CD14-positive monocyte (primary cell): Measurements from ENCODE around the gene LHPP. TPM values are rescaled to one million over a fixed set of nuclear protein-coding genes. Genes with fewer than 3 reads are reported as not detected.
A peak's percentile ranks its signal among the peaks of the same experiment; 100 is the strongest.

Experiments used
- DNase-seq, 3 donors: peaks; one replicate each; pipeline ENCODE4 v3.0.0-alpha.2; 2011 to 2022
- H2AFZ ChIP-seq: 2 replicates; pipeline ENCODE4 v1.6.0; 2012; ENCODE audit warnings: mild to moderate bottlenecking, low read depth, low read length, inconsistent platforms; ENCODE audit not compliant: insufficient read depth, poor library complexity, severe bottlenecking
- H3K27ac ChIP-seq, 2 donors: 1 replicate in 1 of 2; 2 replicates in 1 of 2; pipeline ENCODE4 v1.5.1; 2012 to 2013; ENCODE audit warnings: low read length in 2 of 2, control low read depth in 1 of 2, inconsistent platforms in 1 of 2, low read depth in 1 of 2, mild to moderate bottlenecking in 1 of 2
- H3K27me3 ChIP-seq, 2 donors: one replicate each; pipeline versions ENCODE4 v1.6.0 to v1.6.1; 2011 to 2013; ENCODE audit warnings: low read length in 2 of 2; ENCODE audit not compliant: control insufficient read depth in 2 of 2, insufficient read depth in 2 of 2
- H3K36me3 ChIP-seq, 2 donors: replicated peaks in 1 of 2; 1 replicate in 1 of 2; 2 replicates in 1 of 2; pipeline versions ENCODE4 v1.5.1 to v1.6.1; 2012 to 2013; ENCODE audit warnings: low read length in 2 of 2, control low read depth in 1 of 2, inconsistent platforms in 1 of 2, mild to moderate bottlenecking in 1 of 2; ENCODE audit not compliant: insufficient read depth in 2 of 2, control insufficient read depth in 1 of 2
- H3K4me1 ChIP-seq, 2 donors: 1 replicate in 1 of 2; 2 replicates in 1 of 2; pipeline versions ENCODE4 v1.5.1 to v1.6.1; 2012 to 2013; ENCODE audit warnings: low read length in 2 of 2, control low read depth in 1 of 2, inconsistent platforms in 1 of 2, mild to moderate bottlenecking in 1 of 2, moderate library complexity in 1 of 2; ENCODE audit not compliant: insufficient read depth in 2 of 2, control insufficient read depth in 1 of 2
- H3K4me2 ChIP-seq: replicated peaks from 2 replicates; pipeline ENCODE3; 2012; ENCODE audit warnings: low read length, moderate library complexity, mild to moderate bottlenecking; ENCODE audit not compliant: poor library complexity, severe bottlenecking; ENCODE audit errors: extremely low read depth
- H3K4me3 ChIP-seq, 3 experiments: fragments of 200-600 bp in 1 of 3; sonication (generic) in 1 of 3; replicated peaks in 1 of 3; 1 replicate in 2 of 3; 2 replicates in 1 of 3; pipeline ENCODE4 v1.5.1; 2011 to 2013; ENCODE audit warnings: low read length in 3 of 3, mild to moderate bottlenecking in 3 of 3, control low read depth in 2 of 3, low read depth in 2 of 3, inconsistent platforms in 1 of 3, moderate library complexity in 1 of 3
- H3K79me2 ChIP-seq: 2 replicates; pipeline ENCODE4 v1.6.0; 2012; ENCODE audit warnings: mild to moderate bottlenecking, control low read depth, inconsistent platforms, low read length, moderate library complexity; ENCODE audit not compliant: insufficient read depth
- H3K9ac ChIP-seq: 2 replicates; pipeline ENCODE4 v1.6.0; 2017; ENCODE audit warnings: low read length, mild to moderate bottlenecking; ENCODE audit not compliant: insufficient read depth, poor library complexity, severe bottlenecking
- H3K9me3 ChIP-seq, 2 donors: replicated peaks in 1 of 2; 1 replicate in 1 of 2; 2 replicates in 1 of 2; pipeline versions ENCODE4 v1.5.1 to v1.6.1; 2012 to 2013; ENCODE audit warnings: low read length in 2 of 2, control low read depth in 1 of 2; ENCODE audit not compliant: control insufficient read depth in 1 of 2, insufficient read depth in 1 of 2
- H4K20me1 ChIP-seq: 2 replicates; pipeline ENCODE4 v1.6.0; 2012; ENCODE audit warnings: mild to moderate bottlenecking, low read length, control low read depth, moderate library complexity; ENCODE audit not compliant: insufficient read depth
- H3K27ac Mint-ChIP-seq, 7 donors: one replicate each; pipeline ENCODE4 v1.8.0; 2020; ENCODE audit warnings: mild to moderate bottlenecking in 7 of 7, mixed read lengths in 7 of 7, moderate library complexity in 6 of 7, inconsistent platforms in 2 of 7
- H3K27me3 Mint-ChIP-seq, 3 donors: one replicate each; pipeline ENCODE4 v1.8.0; 2021 to 2022; ENCODE audit warnings: low read depth in 3 of 3, mild to moderate bottlenecking in 3 of 3, mixed read lengths in 3 of 3, moderate library complexity in 3 of 3, inconsistent platforms in 1 of 3
- H3K36me3 Mint-ChIP-seq, 2 donors: one replicate each; pipeline ENCODE4 v1.8.0; 2020; ENCODE audit warnings: mixed read lengths in 2 of 2, inconsistent platforms in 1 of 2, mild to moderate bottlenecking in 1 of 2
- H3K4me1 Mint-ChIP-seq: one replicate; pipeline ENCODE4 v1.8.0; 2020; ENCODE audit warnings: mild to moderate bottlenecking, mixed read lengths
- H3K4me3 Mint-ChIP-seq, 2 donors: one replicate each; pipeline ENCODE4 v1.8.0; 2020; ENCODE audit warnings: mild to moderate bottlenecking in 2 of 2, mixed read lengths in 2 of 2, moderate library complexity in 1 of 2
- H3K9me3 Mint-ChIP-seq, 7 donors: one replicate each; pipeline ENCODE4 v1.8.0; 2020 to 2022; ENCODE audit warnings: mixed read lengths in 7 of 7, mild to moderate bottlenecking in 6 of 7, moderate library complexity in 6 of 7, inconsistent platforms in 2 of 7
- CTCF ChIP-seq: fragments of 200-600 bp; IDR thresholded peaks from one replicate; pipeline ENCODE4 v1.8.0; 2022; ENCODE audit warnings: antibody characterized with exemption, mild to moderate bottlenecking
- WGBS: methylation state at CpG from one replicate; pipeline ENCODE4 v1.1.5; 2013; ENCODE audit warnings: missing lambda C conversion rate; ENCODE audit not compliant: insufficient coverage; 5-methylcytosine and 5-hydroxymethylcytosine counted together
- intact Hi-C, 2 donors: fragments of 100-400 bp; cut with micrococcal nuclease; formaldehyde crosslinking; loops; one replicate each; pipeline versions ENCODE4 v1.15.0 to v1.15.1; 2023
- polyA plus RNA-seq, 3 donors: library from polyadenylated mRNA; depleted of rRNA in 1 of 3; unstranded in 2 of 3; stranded (reverse) in 1 of 3; fragments of 300-500 nt in 2 of 3; fragments of >200 nt in 1 of 3; fragmentation: Illumina TruSeq in 2 of 3; gene quantifications; 1 replicate in 2 of 3; 2 replicates in 1 of 3; pipeline ENCODE4 v1.2.3, GENCODE V29; 2012 to 2021

The LHPP gene
- polyA plus RNA-seq, 3 donors = 15.2 to 20.6 (median 19.5) TPM

GRCh38 chr10:124533266-124533665 lies 71.6 kb downstream of the LHPP start:
- TF ChIP-seq CTCF = no peak
- Histone ChIP-seq H3K4me1 (peaks cover 28 to 36% of the 10 kb centered on the region in 2 donors), H3K4me2 (no peak overlapping the region), H3K79me2 (no peaks in the 10 kb centered on the region), H3K36me3 (no peaks in the 10 kb centered on the region), H3K9ac (no peak overlapping the region), H3K27me3 (no peaks in the 10 kb centered on the region), H3K9me3 (no peaks in the 10 kb centered on the region), H3K27ac (no peak overlapping the region), H4K20me1 (no peaks in the 10 kb centered on the region), H3K4me3 (no peak overlapping the region), H2AFZ (no peak overlapping the region)
- 98% methylated on average over 10 of the region's 13 CpGs for WGBS
- Mint-ChIP-seq H3K27me3 (peaks cover 0 to 3% (median 3%) of the 10 kb centered on the region in 3 donors), H3K9me3 (peaks cover 0 to 2% (median 0%) of the 10 kb centered on the region in 7 donors), H3K36me3 (peaks cover 0 to 2% of the 10 kb centered on the region in 2 donors), H3K4me3 (no peak overlapping the region), H3K27ac (peak overlapping the region in 1 of 7 donors; percentile 9), H3K4me1 (peaks cover 34% of the 10 kb centered on the region)
- DNase-seq = no peak
- intact Hi-C loops = loop anchor here (5.0 to 10.0 kb wide), 3 partner anchors 92 to 294 kb away; no protein-coding TSS in a partner anchor

DNA sequence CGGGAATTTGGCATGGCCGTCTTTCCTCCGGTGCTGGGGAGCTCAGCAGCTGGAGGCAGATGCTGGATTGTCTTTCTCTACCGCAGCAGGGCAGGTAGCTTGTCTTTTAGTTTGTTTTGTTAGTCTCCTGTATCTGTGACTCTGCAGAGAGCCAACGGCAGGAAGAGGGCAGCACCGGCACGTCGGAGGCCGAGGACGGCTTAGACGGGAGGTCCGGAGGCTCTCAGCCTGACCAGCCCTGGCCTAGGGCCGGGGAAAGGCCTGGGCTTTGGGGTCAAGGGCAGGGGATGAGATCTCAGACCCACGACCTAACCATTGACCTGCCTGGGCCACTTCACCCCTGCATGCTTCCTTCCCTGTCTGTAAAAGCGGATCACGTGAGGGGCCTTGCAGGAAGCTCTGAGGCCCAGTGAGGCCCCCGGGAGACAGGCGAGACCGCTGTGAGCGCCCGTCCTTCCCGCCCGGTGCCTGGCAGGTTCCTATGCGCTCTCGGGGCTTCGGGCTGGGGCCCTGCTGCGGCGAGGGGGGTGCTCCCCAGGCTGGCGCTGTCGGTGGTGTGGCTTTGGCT lies 72.7 kb downstream of the LHPP start:
- no peaks in the 10 kb centered on the region for H4K20me1 ChIP-seq
- TF ChIP-seq CTCF = peak; percentile 38
- intact Hi-C loops = loop anchor here (5.0 to 10.0 kb wide), 3 partner anchors 90 to 293 kb away; no protein-coding TSS in a partner anchor
- Mint-ChIP-seq H3K4me1 (peaks cover 34% of the 10 kb centered on the region), H3K4me3 (peak overlapping the region; percentile 64 to 86), H3K27me3 (peaks cover 0 to 3% (median 3%) of the 10 kb centered on the region in 3 donors), H3K36me3 (peaks cover 0 to 2% of the 10 kb centered on the region in 2 donors), H3K9me3 (peaks cover 0 to 2% (median 0%) of the 10 kb centered on the region in 7 donors), H3K27ac (peak overlapping the region in 6 of 7 donors; percentile 15 to 90 (median 80))
- peak; percentile 61 to 69 (median 68) for DNase-seq
- H3K27me3 ChIP-seq = no peaks in the 10 kb centered on the region
- 11% methylated on average over 29 of the region's 30 CpGs for WGBS
- peaks cover 28 to 36% of the 10 kb centered on the region in 2 donors for H3K4me1 ChIP-seq
- H2AFZ ChIP-seq = peak overlapping the region; percentile 85
- no peaks in the 10 kb centered on the region for H3K79me2 ChIP-seq
- H3K36me3 ChIP-seq = no peaks in the 10 kb centered on the region
- H3K4me2 ChIP-seq = peak overlapping the region; percentile 72
- no peaks in the 10 kb centered on the region for H3K9me3 ChIP-seq
- H3K27ac ChIP-seq = peak overlapping the region; percentile 27 to 70
- peak overlapping the region in 1 of 3 experiments; percentile 55 for H3K4me3 ChIP-seq
- peak overlapping the region; percentile 69 for H3K9ac ChIP-seq
